T-helper 2 cell treated with Interferon-gamma antibody and Interleukin-4, amounts not matched to agents 100 ng/mL and 5 ng/mL, for 36 hours (primary cell): Measurements from ENCODE around the gene PTOV1. TPM values are rescaled to one million over a fixed set of nuclear protein-coding genes. Genes with fewer than 3 reads are reported as not detected.

Experiments used
- intact Hi-C: fragments of 100-400 bp; cut with micrococcal nuclease; formaldehyde crosslinking; loops from one replicate; pipeline ENCODE4 v1.15.1; 2023
- total RNA-seq: library from RNA; stranded (reverse); gene quantifications from 2 replicates; pipeline ENCODE4 v1.2.3, GENCODE V29; 2022

Gene PTOV1
- total RNA-seq, 1 donor from 2014 or later: 96.0 TPM

GRCh38 chr19:49887037-49887664, 36.2 kb downstream of the PTOV1 start:
- intact Hi-C loops: no loop called here

- intact Hi-C loops: no loop called here
These were observed 36.9 kb downstream of the PTOV1 start for GRCh38 chr19:49887665-49888509.

GRCh38 chr19:49888510-49888824, 37.5 kb downstream of the PTOV1 start:
- intact Hi-C loops: no loop called here

GRCh38 chr19:49889038-49889686, 38.2 kb downstream of the PTOV1 start:
- intact Hi-C loops: no loop called here

GRCh38 chr19:49889687-49890348, 38.9 kb downstream of the PTOV1 start:
- intact Hi-C loops: loop anchor here (1.0 kb wide), 1 partner anchor 13 kb away; the partner anchor contains the start of genes AKT1S1 and TBC1D17

GRCh38 chr19:49890349-49891311, 39.7 kb downstream of the PTOV1 start:
- intact Hi-C loops: loop anchor here (1.0 kb wide), 1 partner anchor 13 kb away; the partner anchor contains the start of genes AKT1S1 and TBC1D17

GRCh38 chr19:49891393-49891792, 40.4 kb downstream of the PTOV1 start:
- intact Hi-C loops: no loop called here

GRCh38 chr19:49892716-49893115, 41.8 kb downstream of the PTOV1 start:
- intact Hi-C loops: no loop called here

GRCh38 chr19:49894011-49894664, 43.2 kb downstream of the PTOV1 start:
- intact Hi-C loops: no loop called here

- intact Hi-C loops: no loop called here
These were observed 44.1 kb downstream of the PTOV1 start for GRCh38 chr19:49894879-49895565.

GRCh38 chr19:49895566-49896297, 44.8 kb downstream of the PTOV1 start:
- intact Hi-C loops: no loop called here

GRCh38 chr19:49896863-49897621, 46.1 kb downstream of the PTOV1 start, which contains the start of gene IL4I1:
IL4I1 (minus strand) TSS chr19:49896887; CDS start chr19:49896160, 727 bp downstream.
- intact Hi-C loops: loop anchor here (1.0 kb wide), 1 partner anchor 33 kb away; no protein-coding TSS in a partner anchor

- intact Hi-C loops: no loop called here
These were observed 53.2 kb downstream of the PTOV1 start for GRCh38 chr19:49904136-49904535.

- intact Hi-C loops: no loop called here
These were observed 56.1 kb downstream of the PTOV1 start for GRCh38 chr19:49906879-49907564.

- intact Hi-C loops: no loop called here
These were observed 56.9 kb downstream of the PTOV1 start for GRCh38 chr19:49907745-49908446.
